BLaER1 treated with 17β-estradiol and CSF1 and Interleukin-3, amounts not matched to agents 10 nM and 100 nM (cell line): Measurements from ENCODE around the gene ACTL8.

ENCODE experiments used
- H3K27ac ChIP-seq, 11 experiments: shearing (Covaris generic); formaldehyde crosslinking; 2 replicates each; pipeline ENCODE4 v1.8.1; 2022
- H3K27me3 ChIP-seq, 11 experiments: shearing (Covaris generic); formaldehyde crosslinking; 2 replicates each; pipeline ENCODE4 v1.8.1; 2022
- H3K36me3 ChIP-seq, 11 experiments: shearing (Covaris generic); formaldehyde crosslinking; 2 replicates each; pipeline ENCODE4 v1.8.1; 2022
- H3K4me1 ChIP-seq, 10 experiments: shearing (Covaris generic); formaldehyde crosslinking; 2 replicates each; pipeline ENCODE4 v1.8.1; 2022
- H3K4me2 ChIP-seq, 11 experiments: shearing (Covaris generic); formaldehyde crosslinking; 2 replicates each; pipeline ENCODE4 v1.8.1; 2022
- H3K4me3 ChIP-seq, 10 experiments: shearing (Covaris generic); formaldehyde crosslinking; 2 replicates each; pipeline ENCODE4 v1.8.1; 2022
- H3K9ac ChIP-seq, 11 experiments: shearing (Covaris generic); formaldehyde crosslinking; 2 replicates each; pipeline ENCODE4 v1.8.1; 2022
- H3K9me3 ChIP-seq, 11 experiments: shearing (Covaris generic); formaldehyde crosslinking; replicated peaks in 1 of 11; 2 replicates each; pipeline ENCODE4 v1.8.1; 2022
- H4K20me1 ChIP-seq, 11 experiments: shearing (Covaris generic); formaldehyde crosslinking; 2 replicates each; pipeline ENCODE4 v1.8.1; 2022
- Cebpa-rat ChIP-seq, 11 experiments: shearing (Covaris generic); IDR thresholded peaks; 2 replicates each; pipeline ENCODE4 v1.8.1; 2022

The ACTL8 gene

GRCh38 chr1:17834561-17835100, 79.5 kb downstream of the ACTL8 start:
- Histone ChIP-seq H3K4me2 (no peak overlapping the region), H3K4me1 (no peaks in the 10 kb centered on the region), H3K9me3 (no peaks in the 10 kb centered on the region), H3K27ac (no peak overlapping the region), H3K36me3 (no peaks in the 10 kb centered on the region), H3K27me3 (peaks cover 8 to 33% (median 25%) of the 10 kb centered on the region in 11 experiments; a peak in 19 of 22 replicates), H4K20me1 (peaks cover 0 to 32% (median 2%) of the 10 kb centered on the region in 11 experiments; a peak in 7 of 22 replicates), H3K4me3 (no peak overlapping the region), H3K9ac (no peak overlapping the region)
- no peak for TF ChIP-seq Cebpa-rat (IDR thresholded peaks at IDR 0.05)

- no peak overlapping the region for H3K4me2 ChIP-seq
- TF ChIP-seq Cebpa-rat (IDR thresholded peaks at IDR 0.05), result no peak
- no peak overlapping the region for H3K4me3 ChIP-seq
- peaks cover 8 to 33% (median 25%) of the 10 kb centered on the region in 11 experiments; a peak in 19 of 22 replicates for H3K27me3 ChIP-seq
- no peak overlapping the region for H3K9ac ChIP-seq
- no peaks in the 10 kb centered on the region for H3K36me3 ChIP-seq
- H3K27ac ChIP-seq, result no peak overlapping the region
- H4K20me1 ChIP-seq, result peaks cover 0 to 20% (median 0%) of the 10 kb centered on the region in 11 experiments; a peak in 4 of 22 replicates
- H3K4me1 ChIP-seq, result peaks cover 0 to 3% (median 2%) of the 10 kb centered on the region in 10 experiments; a peak in 13 of 20 replicates
- no peaks in the 10 kb centered on the region for H3K9me3 ChIP-seq
Measured at GRCh38 chr1:17837233-17838030, 82.3 kb downstream of the ACTL8 start.

- peaks cover 0 to 8% (median 0%) of the 10 kb centered on the region in 11 experiments; a peak in 3 of 22 replicates for H4K20me1 ChIP-seq
- H3K36me3 ChIP-seq, result no peaks in the 10 kb centered on the region
- H3K4me1 ChIP-seq, result peaks cover 0 to 17% (median 12%) of the 10 kb centered on the region in 10 experiments; a peak in 14 of 20 replicates
- no peak overlapping the region for H3K9ac ChIP-seq
- no peak overlapping the region for H3K4me3 ChIP-seq
- no peak overlapping the region for H3K4me2 ChIP-seq
- no peaks in the 10 kb centered on the region for H3K9me3 ChIP-seq
- peaks cover 3 to 13% (median 11%) of the 10 kb centered on the region in 11 experiments; a peak in 19 of 22 replicates for H3K27me3 ChIP-seq
- no peak for TF ChIP-seq Cebpa-rat (IDR thresholded peaks at IDR 0.05)
- no peak overlapping the region for H3K27ac ChIP-seq
Measured at GRCh38 chr1:17839641-17840196, 84.6 kb downstream of the ACTL8 start.

DNA sequence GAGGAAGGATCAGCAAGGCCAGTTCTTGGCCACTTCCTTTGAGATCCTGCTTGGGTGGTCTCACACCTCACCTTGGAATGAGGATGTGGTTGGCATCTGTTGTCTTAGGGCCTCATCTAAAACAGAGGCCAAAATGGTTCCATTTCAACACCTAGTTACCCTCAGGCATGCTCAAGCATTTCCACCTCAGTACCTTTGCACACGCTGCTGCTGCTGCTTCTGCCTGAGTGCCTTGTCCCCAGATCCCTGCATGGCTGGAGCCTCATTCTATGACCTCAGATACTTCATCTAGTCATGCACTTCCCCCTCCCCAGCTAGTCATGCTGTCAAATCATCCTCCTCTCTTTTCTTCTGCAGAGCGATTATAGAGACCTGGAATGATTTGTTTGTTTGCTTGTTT, 86.8 kb downstream of the ACTL8 start:
- peaks cover 0 to 6% (median 0%) of the 10 kb centered on the region in 11 experiments; a peak in 1 of 22 replicates for H4K20me1 ChIP-seq

GRCh38 chr1:17842686-17843085, 87.6 kb downstream of the ACTL8 start:
- H3K4me1 ChIP-seq, result peaks cover 0 to 17% (median 12%) of the 10 kb centered on the region in 10 experiments; a peak in 14 of 20 replicates
- 0 out of 22 replicates have a peak, but pooled peaks cover 0 to 6% (median 0%) of the 10 kb centered on the region in 11 experiments for H4K20me1 ChIP-seq
- H3K27ac ChIP-seq, result no peak overlapping the region
- H3K27me3 ChIP-seq, result no peaks in the 10 kb centered on the region
- no peaks in the 10 kb centered on the region for H3K9me3 ChIP-seq
- no peaks in the 10 kb centered on the region for H3K36me3 ChIP-seq
- H3K4me3 ChIP-seq, result no peak overlapping the region
- no peak for TF ChIP-seq Cebpa-rat (IDR thresholded peaks at IDR 0.05)
- H3K4me2 ChIP-seq, result peak overlapping the region in 7 of 11 experiments; percentile 22 to 43 (median 31); a peak in 9 of 22 replicates
- no peak overlapping the region for H3K9ac ChIP-seq

More for the DNA sequence above, 86.8 kb downstream of the ACTL8 start:
- Histone ChIP-seq H3K36me3 (no peaks in the 10 kb centered on the region), H3K4me2 (no peak overlapping the region), H3K9ac (no peak overlapping the region), H3K4me1 (peaks cover 0 to 17% (median 12%) of the 10 kb centered on the region in 10 experiments; a peak in 14 of 20 replicates), H3K9me3 (no peaks in the 10 kb centered on the region), H3K27ac (no peak overlapping the region), H3K4me3 (no peak overlapping the region), H3K27me3 (no peaks in the 10 kb centered on the region)
- TF ChIP-seq Cebpa-rat (IDR thresholded peaks at IDR 0.05), result no peak

DNA sequence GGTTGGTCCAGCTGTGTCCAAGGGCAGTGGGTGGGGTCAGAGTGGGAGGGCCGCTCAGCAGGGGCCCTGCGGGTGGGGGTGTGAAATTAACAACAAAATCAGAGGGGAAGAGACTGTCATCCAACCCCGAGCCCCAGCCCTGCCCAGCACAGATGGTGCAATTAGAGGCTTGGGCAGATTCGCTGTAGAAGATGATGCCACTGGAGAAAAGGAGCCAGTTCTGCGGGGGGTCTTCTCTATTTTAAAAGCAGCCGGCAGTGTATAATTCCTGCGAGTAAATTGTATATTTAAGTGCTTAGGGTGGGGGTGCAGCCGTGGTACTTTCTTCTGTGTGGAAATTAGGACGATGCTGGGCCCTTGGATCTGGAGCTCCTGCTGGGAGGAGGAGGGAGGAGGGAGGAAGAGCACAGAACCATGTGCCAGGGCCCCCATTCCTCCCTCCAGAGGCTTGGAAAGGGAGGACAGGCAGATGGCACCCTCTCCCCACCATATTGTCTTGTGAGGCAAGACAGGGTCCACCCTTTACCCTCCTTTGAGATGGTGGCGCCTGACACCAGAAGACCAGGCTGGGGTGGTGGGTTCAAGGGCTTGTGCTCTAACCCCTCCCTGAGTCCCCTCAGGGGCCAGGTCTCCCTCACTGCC, 89.2 kb downstream of the ACTL8 start:
- TF ChIP-seq Cebpa-rat (IDR thresholded peaks at IDR 0.05), result no peak
- H3K9ac ChIP-seq, result no peak overlapping the region
- 0 out of 22 replicates have a peak, but pooled peaks cover 0 to 4% (median 0%) of the 10 kb centered on the region in 11 experiments for H4K20me1 ChIP-seq
- no peak overlapping the region for H3K4me3 ChIP-seq
- peaks cover 0 to 17% (median 12%) of the 10 kb centered on the region in 10 experiments; a peak in 14 of 20 replicates for H3K4me1 ChIP-seq
- no peak overlapping the region for H3K27ac ChIP-seq
- H3K27me3 ChIP-seq, result no peaks in the 10 kb centered on the region
- H3K4me2 ChIP-seq, result no peak overlapping the region
- no peaks in the 10 kb centered on the region for H3K9me3 ChIP-seq
- H3K36me3 ChIP-seq, result no peaks in the 10 kb centered on the region

GRCh38 chr1:17845583-17845982, 90.5 kb downstream of the ACTL8 start:
- Histone ChIP-seq H3K9ac (no peak overlapping the region), H3K4me1 (peaks cover 0 to 17% (median 12%) of the 10 kb centered on the region in 10 experiments; a peak in 14 of 20 replicates), H3K4me3 (no peak overlapping the region), H3K9me3 (peaks cover 0 to 6% (median 0%) of the 10 kb centered on the region in 11 experiments; a peak in 2 of 22 replicates), H3K27ac (no peak overlapping the region), H3K36me3 (no peaks in the 10 kb centered on the region), H3K27me3 (no peaks in the 10 kb centered on the region), H4K20me1 (no peaks in the 10 kb centered on the region), H3K4me2 (no peak overlapping the region)
- no peak for TF ChIP-seq Cebpa-rat (IDR thresholded peaks at IDR 0.05)

- no peak for TF ChIP-seq Cebpa-rat (IDR thresholded peaks at IDR 0.05)
- H3K4me2 ChIP-seq, result no peak overlapping the region
- peaks cover 0 to 17% (median 12%) of the 10 kb centered on the region in 10 experiments; a peak in 14 of 20 replicates for H3K4me1 ChIP-seq
- H3K27me3 ChIP-seq, result no peaks in the 10 kb centered on the region
- H4K20me1 ChIP-seq, result no peaks in the 10 kb centered on the region
- H3K4me3 ChIP-seq, result no peak overlapping the region
- H3K9ac ChIP-seq, result no peak overlapping the region
- no peaks in the 10 kb centered on the region for H3K36me3 ChIP-seq
- peaks cover 0 to 6% (median 0%) of the 10 kb centered on the region in 11 experiments; a peak in 2 of 22 replicates for H3K9me3 ChIP-seq
- H3K27ac ChIP-seq, result no peak overlapping the region
Measured at GRCh38 chr1:17846341-17846740, 91.2 kb downstream of the ACTL8 start.
